ENCODE measurements around the gene PAPSS2.
"Not testable (repeated sequence)": the region's sequence is repeated elsewhere in the genome, so short reads cannot be mapped to it uniquely, and the experiment has no call there.

The PAPSS2 gene

DNA sequence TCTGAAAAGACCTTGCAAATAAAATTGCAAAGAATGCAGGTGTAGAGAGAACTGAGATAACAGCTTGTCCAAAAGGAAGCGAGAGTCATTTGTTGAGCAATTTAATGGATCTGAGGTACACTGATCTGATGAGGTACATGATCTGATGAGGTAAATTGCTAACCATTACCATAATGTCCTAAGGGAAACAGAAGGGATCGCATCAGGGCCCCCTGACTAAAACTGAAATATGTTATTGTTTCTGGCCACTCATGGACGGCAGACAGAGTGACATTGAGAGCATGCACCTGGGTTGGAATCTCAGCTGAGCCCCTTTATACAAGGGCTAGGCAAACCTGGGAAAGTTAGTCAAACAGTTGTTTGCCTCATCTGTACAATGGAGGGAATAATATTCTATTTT is 15.8 kb upstream of the PAPSS2 start:
- no peak for FAIRE-seq

DNA sequence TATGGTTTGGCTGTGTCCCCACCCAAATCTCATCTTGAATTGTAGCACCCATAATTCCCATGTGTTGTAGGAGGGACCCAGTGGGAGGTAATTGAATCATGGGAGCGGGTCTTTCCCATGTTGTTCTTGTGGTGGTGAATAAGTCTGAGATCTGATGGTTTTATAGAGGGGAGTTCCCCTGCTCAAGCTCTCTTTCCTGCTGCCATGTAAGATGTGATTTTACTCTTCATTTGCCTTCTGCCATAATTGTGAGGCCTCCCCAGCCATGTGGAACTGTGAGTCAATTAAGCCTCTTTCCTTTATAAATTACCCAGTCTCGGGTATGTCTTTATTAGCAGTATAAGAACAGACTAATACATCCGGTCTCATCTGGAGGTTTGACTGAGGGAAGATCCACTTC is 15.2 kb upstream of the PAPSS2 start:
- FAIRE-seq, result not testable (repeated sequence)

- FAIRE-seq, result no peak
Observed at GRCh38 chr10:87646192-87646909, 13.3 kb upstream of the PAPSS2 start.

GRCh38 chr10:87646935-87647334 is 12.7 kb upstream of the PAPSS2 start:
- FAIRE-seq, result no peak

- no peak for FAIRE-seq
Observed at GRCh38 chr10:87650838-87651589, 8.7 kb upstream of the PAPSS2 start.

DNA sequence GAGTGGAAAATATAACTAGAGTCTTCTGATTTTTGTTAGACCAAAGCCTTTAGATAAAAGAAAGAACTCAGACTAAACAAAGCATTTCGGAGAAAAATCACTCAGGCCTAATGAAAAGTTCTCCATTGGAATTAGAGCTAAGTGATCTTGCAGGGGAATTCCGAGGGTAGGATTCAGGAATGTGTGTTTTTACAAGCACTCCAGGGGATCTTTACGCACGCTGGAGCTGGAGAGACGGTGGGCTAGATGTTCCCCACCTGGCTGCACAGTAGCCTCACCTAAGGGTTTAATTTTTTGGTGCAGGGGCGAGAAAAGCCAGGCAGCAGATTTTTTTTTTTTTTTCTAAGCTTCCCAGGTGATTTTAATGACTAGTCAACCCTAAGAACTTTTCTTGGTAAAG is 7.9 kb upstream of the PAPSS2 start:
- FAIRE-seq, result no peak

GRCh38 chr10:87652261-87652660 is 7.4 kb upstream of the PAPSS2 start:
- FAIRE-seq, result no peak

DNA sequence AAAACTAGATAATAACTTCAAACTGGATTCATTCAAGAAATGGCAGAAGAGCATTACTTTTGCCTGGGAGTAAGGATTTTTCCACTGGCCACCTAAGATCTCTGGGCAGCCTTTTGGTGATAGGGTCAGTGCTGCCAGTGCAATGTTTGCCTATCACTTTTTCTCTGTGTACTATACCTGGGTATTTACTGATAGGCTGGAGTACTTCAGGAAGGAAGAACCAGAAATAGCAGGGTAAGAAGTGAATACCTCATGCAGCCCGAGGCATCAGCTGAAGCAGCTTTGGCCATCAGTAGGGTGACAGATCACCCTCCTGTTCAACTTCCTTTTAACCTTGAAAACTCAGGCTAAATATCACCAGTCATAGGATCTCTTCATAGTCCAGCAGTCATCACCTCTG is 5.5 kb upstream of the PAPSS2 start:
- FAIRE-seq, result no peak

- no peak for FAIRE-seq
Observed at GRCh38 chr10:87656431-87657072, 3.1 kb upstream of the PAPSS2 start.

DNA sequence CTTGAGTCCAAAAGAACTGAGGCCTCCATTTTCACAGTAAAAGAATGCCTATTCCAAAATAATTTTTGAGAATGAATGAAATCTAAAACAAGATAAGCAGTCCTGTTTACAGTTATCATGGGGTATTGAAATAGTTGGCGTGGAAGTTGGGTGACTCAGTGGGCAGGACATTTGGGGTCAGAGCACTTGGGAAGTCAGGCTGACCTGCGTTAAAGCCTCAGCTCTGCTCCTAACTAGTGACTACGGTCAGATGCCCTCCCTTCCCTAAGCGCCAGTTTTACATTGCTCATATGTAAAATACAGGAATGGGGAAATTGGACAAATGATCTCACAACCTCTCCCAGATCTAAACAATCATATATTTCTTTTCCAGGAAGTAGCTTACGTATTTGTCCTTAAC is 2.3 kb upstream of the PAPSS2 start:
- no peak for FAIRE-seq

DNA sequence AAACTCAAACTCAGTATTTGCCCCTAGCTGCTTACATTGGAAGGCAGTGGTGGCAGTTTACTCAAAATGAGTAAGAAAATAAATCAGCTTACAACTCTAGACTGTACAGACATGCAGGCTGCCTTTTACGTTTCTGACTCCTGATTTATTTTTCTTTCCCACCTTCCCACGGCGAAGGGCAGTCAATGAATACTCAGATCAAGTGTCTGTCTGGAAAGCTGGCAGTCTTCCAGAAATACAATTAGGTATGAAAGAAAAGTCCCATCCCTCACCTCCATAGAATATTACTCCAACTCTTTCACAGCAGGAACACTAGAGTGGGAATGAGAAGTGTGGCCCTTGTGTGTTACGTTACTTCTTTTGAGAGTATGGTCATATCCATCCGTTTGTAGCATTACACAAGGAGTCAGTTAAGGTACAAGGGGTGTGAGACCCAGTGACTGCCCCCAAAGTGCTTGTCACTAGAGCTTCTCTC is 1.3 kb upstream of the PAPSS2 start:
- FAIRE-seq, result no peak

- FAIRE-seq, result no peak
Observed at GRCh38 chr10:87658858-87659555, 671 bp upstream of the PAPSS2 start.

DNA sequence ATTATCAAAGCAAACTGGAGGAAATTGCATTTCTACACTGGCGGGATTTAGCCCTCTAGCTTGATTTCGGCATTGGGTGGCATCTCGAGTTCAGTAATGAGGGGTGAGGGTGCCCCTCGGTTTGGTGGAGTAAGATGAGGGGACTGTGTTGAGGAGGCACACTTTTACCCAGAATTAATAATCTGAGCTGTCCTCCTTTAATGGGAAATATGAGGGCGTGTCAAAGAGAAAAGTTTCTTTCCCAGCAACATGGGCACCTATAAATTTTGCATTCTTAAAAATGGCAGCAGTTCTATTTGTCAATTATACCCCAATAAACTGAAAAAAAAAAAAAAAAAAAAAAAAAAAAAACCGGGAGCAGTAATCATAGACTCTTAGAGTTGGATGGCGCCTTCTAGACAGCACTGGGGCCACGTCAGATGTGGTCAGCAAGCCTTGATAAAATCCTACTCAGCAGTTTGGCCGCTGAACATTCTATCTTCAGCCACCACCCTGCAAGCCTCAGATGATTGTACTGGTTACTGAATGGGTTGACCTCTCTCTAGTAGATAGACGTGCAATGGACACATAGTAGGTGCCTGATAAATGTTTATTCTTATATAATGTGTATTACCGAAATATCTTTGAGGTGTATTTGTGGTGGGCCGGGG is 931 bp downstream of the PAPSS2 start:
- no peak for FAIRE-seq

- no peak for FAIRE-seq
Observed at GRCh38 chr10:87661861-87662785, 2.4 kb downstream of the PAPSS2 start.

DNA sequence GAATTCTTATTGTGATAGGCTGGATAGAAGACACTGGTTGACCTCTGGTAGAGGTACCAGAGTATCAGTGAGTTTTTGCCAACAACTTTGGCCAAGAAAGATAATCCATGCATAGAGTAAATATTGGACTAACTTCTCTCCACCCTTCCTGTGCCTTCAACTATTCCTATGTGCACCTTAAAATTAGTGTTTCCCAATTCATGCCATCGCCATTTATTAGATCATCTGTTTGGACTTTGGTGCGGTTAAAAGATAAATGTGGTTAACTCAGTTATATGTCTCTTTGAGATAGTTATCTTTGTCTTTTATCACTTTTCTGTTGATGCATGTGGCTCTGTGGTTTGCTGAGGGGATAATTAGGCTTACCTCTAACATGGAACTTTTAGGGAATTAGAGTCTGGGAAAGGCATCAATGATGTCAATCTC is 4.6 kb downstream of the PAPSS2 start:
- FAIRE-seq, result no peak

DNA sequence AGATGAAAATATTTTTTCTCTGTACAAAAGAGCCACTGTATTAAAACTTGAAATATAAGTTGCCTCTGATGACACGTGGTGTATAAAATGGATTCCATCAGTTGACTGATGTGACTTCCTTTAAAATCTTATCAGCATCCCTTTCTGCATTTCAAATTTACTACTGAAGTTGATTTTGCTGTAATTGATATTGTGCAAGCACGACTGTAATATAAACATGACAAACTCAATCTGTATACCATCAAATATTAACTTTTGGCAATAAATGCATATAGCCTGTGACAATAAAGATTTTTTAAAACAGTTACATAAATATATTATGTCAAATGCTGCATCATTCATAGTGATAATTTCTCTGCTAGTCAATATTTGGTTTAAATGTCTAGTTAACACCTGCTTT is 7.8 kb downstream of the PAPSS2 start:
- peak; percentile 62 for FAIRE-seq

DNA sequence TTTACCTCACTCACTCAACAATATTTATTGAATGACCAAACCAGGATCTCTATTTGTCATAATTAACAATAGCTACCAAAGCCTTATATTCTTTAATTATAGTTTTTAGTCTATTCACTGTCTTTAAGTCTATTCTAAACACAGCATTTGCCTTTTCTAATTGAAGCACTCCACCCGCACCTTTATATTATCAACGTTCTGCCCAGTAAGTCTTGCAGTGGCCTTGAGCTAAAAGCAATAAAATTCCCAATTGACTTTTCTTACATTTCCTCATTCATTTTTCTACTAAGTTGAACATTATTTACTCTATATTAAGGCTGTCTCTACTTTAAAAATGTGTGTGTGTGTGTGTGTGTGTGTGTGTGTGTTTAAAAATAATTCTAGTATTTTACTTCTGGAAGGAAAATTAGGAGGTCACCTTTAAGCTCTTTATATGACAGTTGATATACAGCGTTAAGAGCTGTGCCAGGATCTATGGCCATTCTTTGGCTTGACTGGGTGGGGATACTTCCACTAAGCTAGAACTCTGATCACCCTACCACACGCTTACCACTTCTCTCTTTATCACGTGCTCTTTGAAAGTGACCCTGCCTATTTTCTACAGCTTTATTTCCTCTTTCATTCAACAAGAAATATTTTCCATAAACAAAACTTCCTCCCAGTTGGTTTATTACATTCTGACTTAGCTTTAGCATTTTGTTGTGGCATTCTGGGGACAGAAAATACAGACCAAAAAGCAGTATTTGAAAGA is 8.8 kb downstream of the PAPSS2 start:
- no peak for FAIRE-seq

DNA sequence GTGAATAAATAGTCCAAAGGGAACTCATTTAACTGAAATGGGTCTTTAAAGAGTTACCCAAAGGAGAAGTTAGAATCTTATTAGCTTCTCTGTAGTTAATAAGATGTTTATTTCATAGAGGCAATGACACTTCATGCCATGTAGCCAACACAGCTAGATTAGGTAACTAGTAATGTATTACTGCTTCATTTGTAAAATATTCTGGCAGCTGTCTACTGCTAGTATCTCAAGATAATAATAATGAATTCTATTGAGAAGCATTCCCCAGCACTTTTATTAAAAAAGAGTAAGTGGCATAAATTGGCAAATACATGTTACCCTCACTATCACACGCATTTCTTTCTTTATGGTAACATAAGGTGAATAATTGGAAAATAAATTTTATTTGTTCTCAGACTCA is 10.1 kb downstream of the PAPSS2 start:
- FAIRE-seq, result no peak

DNA sequence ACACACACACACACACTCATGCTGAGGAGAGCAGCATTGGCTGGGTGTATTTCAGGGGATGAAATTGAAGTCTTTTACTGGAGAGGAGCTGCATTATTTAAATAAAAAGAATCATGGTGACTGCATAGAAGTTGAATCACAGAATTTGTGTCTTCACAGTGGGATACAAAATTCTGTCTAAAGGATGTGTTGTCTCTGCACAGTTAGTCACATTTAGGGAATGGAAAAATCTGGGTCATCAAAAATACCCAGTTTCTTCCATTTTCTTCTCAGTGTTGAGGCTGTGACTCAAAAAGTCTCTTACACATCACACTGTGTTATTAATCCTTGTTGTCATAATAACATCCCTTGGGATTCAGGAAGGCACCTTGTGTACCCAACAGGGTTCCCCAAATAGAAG is 10.9 kb downstream of the PAPSS2 start:
- no peak for FAIRE-seq

GRCh38 chr10:87671139-87671815 is 11.6 kb downstream of the PAPSS2 start:
- no peak for FAIRE-seq
